GM13977 (cell line): Measurements from ENCODE around the gene ZBTB5.
A peak's percentile ranks its signal among the peaks of the same experiment; 100 is the strongest.
"Not testable (repeated sequence)": the region's sequence is repeated elsewhere in the genome, so short reads cannot be mapped to it uniquely, and the experiment has no call there.

Source experiments
- DNase-seq: peaks from one replicate; pipeline ENCODE4 v3.0.0; 2012; ENCODE audit warnings: low spot score
- in situ Hi-C: fragments of 300-500 bp; cut with MboI; formaldehyde crosslinking; loops from one replicate; pipeline ENCODE4 v1.12.0; 2022; ENCODE audit warnings: low sequenced_read_pairs, low pct_unique_long_range_greater_than_20kb, mixed read lengths, inconsistent platforms; ENCODE audit not compliant: unreplicated experiment
- TF ChIP-seq, protein P1 (sequence below): IDR thresholded peaks from 2 replicates; pipeline ENCODE4 v1.5.1; 2012; ENCODE audit warnings: mild to moderate bottlenecking, control low read depth; ENCODE audit not compliant: insufficient read depth; ENCODE audit errors: extremely low read depth, missing control alignments

ZBTB5 gene

GRCh38 chr9:37426846-37427245 lies 38.4 kb downstream of the ZBTB5 start:
- DNase-seq: no peak
- in situ Hi-C loops: no loop called here

DNA sequence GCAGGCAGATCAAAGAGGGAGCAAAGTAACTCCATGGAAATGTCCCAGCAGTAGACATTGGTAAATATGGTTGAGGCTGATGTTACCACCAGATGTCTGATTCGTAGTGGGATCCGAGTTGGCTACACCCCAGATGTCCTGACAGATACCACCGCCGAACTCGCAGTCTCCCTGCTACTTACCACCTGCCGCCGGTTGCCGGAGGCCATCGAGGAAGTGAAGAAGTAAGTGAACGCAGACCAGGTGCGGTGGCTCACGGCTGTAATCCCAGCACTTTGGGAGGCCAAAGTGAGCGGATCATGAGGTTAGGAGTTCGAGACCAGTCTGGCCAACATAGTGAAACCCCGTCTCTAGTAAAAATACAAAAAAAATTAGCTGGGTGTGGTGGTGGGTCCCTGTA lies 38.8 kb downstream of the ZBTB5 start:
- in situ Hi-C loops, DNase-seq: not testable (repeated sequence)

More at GRCh38 chr9:37426846-37427245, 38.4 kb downstream of the ZBTB5 start:
- TF ChIP-seq, protein P1, sequence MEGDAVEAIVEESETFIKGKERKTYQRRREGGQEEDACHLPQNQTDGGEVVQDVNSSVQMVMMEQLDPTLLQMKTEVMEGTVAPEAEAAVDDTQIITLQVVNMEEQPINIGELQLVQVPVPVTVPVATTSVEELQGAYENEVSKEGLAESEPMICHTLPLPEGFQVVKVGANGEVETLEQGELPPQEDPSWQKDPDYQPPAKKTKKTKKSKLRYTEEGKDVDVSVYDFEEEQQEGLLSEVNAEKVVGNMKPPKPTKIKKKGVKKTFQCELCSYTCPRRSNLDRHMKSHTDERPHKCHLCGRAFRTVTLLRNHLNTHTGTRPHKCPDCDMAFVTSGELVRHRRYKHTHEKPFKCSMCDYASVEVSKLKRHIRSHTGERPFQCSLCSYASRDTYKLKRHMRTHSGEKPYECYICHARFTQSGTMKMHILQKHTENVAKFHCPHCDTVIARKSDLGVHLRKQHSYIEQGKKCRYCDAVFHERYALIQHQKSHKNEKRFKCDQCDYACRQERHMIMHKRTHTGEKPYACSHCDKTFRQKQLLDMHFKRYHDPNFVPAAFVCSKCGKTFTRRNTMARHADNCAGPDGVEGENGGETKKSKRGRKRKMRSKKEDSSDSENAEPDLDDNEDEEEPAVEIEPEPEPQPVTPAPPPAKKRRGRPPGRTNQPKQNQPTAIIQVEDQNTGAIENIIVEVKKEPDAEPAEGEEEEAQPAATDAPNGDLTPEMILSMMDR: no peak

DNA sequence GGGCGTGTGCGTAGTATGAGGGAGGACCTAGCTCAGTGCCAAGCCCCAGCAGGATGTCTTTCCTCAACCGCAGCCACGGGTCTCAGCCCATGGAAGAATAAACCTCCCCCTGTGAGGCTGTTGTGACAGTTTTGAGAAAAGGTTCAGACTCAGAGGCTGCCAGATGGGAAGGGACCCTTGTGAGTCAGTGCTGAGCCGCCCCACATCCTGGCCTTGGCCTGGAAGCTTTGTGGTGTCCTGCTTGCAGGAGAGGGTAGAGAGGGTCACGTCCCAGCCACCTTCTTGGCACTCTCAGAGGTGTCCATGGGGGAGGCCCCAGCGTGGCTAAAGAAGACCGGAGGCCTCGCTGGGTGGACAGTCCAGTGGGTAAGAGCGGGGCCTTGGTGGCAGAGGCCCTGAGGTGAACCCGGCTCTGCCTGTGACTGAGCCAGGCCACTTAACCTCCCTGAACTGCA lies 39.9 kb downstream of the ZBTB5 start:
- in situ Hi-C loops: no loop called here
- TF ChIP-seq, protein P1: no peak
- DNase-seq: no peak

GRCh38 chr9:37424686-37425297 lies 40.5 kb downstream of the ZBTB5 start:
- in situ Hi-C loops: no loop called here
- DNase-seq: no peak
- TF ChIP-seq, protein P1: no peak

GRCh38 chr9:37424204-37424685 lies 41.0 kb downstream of the ZBTB5 start:
- DNase-seq: no peak
- TF ChIP-seq, protein P1: no peak
- in situ Hi-C loops: no loop called here

GRCh38 chr9:37423508-37423907 lies 41.7 kb downstream of the ZBTB5 start:
- in situ Hi-C loops: no loop called here
- TF ChIP-seq, protein P1: no peak
- no peak for DNase-seq

GRCh38 chr9:37422289-37423104 lies 42.8 kb downstream of the ZBTB5 start, which contains the start of gene GRHPR:
TSS of gene GRHPR (plus strand) at chr9:37422696. CDS start at chr9:37422751, 55 bp downstream.
- in situ Hi-C loops: no loop called here
- DNase-seq: peak; percentile 94
- TF ChIP-seq, protein P1: no peak
